GM21360 (cell line): ENCODE data around the gene GTPBP1.

Experiments used
- ATAC-seq: cut with Tn5 transposase; IDR thresholded peaks from one replicate; pipeline ENCODE4 v1.9.1; 2021; ENCODE audit warnings: mild to moderate bottlenecking, moderate library complexity; ENCODE audit not compliant: unreplicated experiment

Gene GTPBP1

GRCh38 chr22:38756711-38757463, 51.1 kb downstream of the GTPBP1 start:
- no peak for ATAC-seq

GRCh38 chr22:38757464-38757757, 51.7 kb downstream of the GTPBP1 start:
- ATAC-seq = no peak

- no peak for ATAC-seq
These were observed 52.7 kb downstream of the GTPBP1 start for GRCh38 chr22:38758276-38758945.

- ATAC-seq = no peak
These were observed 53.3 kb downstream of the GTPBP1 start for GRCh38 chr22:38759005-38759404.

- ATAC-seq = no peak
These were observed 54.9 kb downstream of the GTPBP1 start for GRCh38 chr22:38760477-38761201.

GRCh38 chr22:38761202-38762162, 55.7 kb downstream of the GTPBP1 start:
- no peak for ATAC-seq

GRCh38 chr22:38762551-38762983, 56.8 kb downstream of the GTPBP1 start:
- no peak for ATAC-seq

GRCh38 chr22:38766076-38766777, 60.5 kb downstream of the GTPBP1 start:
- no peak for ATAC-seq

- no peak for ATAC-seq
These were observed 61.6 kb downstream of the GTPBP1 start for GRCh38 chr22:38767313-38767712.

GRCh38 chr22:38768036-38768435, 62.3 kb downstream of the GTPBP1 start:
- no peak for ATAC-seq

GRCh38 chr22:38770257-38770949, 64.7 kb downstream of the GTPBP1 start:
- ATAC-seq = no peak

GRCh38 chr22:38772623-38772873, 66.8 kb downstream of the GTPBP1 start:
- ATAC-seq = no peak

GRCh38 chr22:38773363-38773946, 67.7 kb downstream of the GTPBP1 start:
- ATAC-seq = no peak

- no peak for ATAC-seq
These were observed 68.9 kb downstream of the GTPBP1 start for GRCh38 chr22:38774496-38775166.

GRCh38 chr22:38775656-38776055, 69.9 kb downstream of the GTPBP1 start:
- ATAC-seq = no peak

- ATAC-seq = no peak
These were observed 70.3 kb downstream of the GTPBP1 start for GRCh38 chr22:38776086-38776485.

- ATAC-seq = no peak
These were observed 71.4 kb downstream of the GTPBP1 start for GRCh38 chr22:38777087-38777671.

GRCh38 chr22:38781033-38781432, 75.3 kb downstream of the GTPBP1 start:
- ATAC-seq = no peak
